CD4-positive, alpha-beta memory T cell (primary cell): ENCODE data around the gene SLC22A23. TPM values are rescaled to one million over a fixed set of nuclear protein-coding genes. Genes with fewer than 3 reads are reported as not detected.
A peak's percentile ranks its signal among the peaks of the same experiment; 100 is the strongest.

Experiments
- CTCF ChIA-PET: fragments of 350-600 bp; sonication (Branson Sonifier 250); formaldehyde crosslinking; loops from one replicate; lab custom pipeline; 2021; ENCODE audit warnings: inconsistent platforms; ENCODE audit not compliant: partially characterized antibody; lab: Charles Lee
- POLR2A ChIA-PET: fragments of 350-600 bp; sonication (Branson Sonifier 250); formaldehyde crosslinking; loops from one replicate; lab custom pipeline; 2021; ENCODE audit not compliant: partially characterized antibody; lab: Charles Lee
- DNase-seq, 5 donors: peaks; one replicate each; pipeline versions ENCODE4 v3.0.0 to v3.0.0-alpha.2; 2020 to 2022; ENCODE audit warnings: mixed read lengths in 1 of 5
- H3K27ac ChIP-seq: one replicate; pipeline ENCODE4 v1.7.0; 2013; ENCODE audit warnings: low read depth, low read length
- H3K27me3 ChIP-seq: 2 replicates; pipeline ENCODE4 v1.7.0; 2013; ENCODE audit warnings: mild to moderate bottlenecking, low read length, moderate library complexity; ENCODE audit not compliant: insufficient read depth
- H3K36me3 ChIP-seq: 2 replicates; pipeline ENCODE4 v1.7.0; 2013; ENCODE audit warnings: mild to moderate bottlenecking, low read length, moderate library complexity; ENCODE audit not compliant: insufficient read depth
- H3K4me1 ChIP-seq: 2 replicates; pipeline ENCODE4 v1.7.0; 2013; ENCODE audit warnings: mild to moderate bottlenecking, low read length, moderate library complexity; ENCODE audit not compliant: insufficient read depth
- H3K4me3 ChIP-seq, 2 donors: one replicate each; pipeline ENCODE4 v1.7.0; 2013; ENCODE audit warnings: low read length in 2 of 2, mild to moderate bottlenecking in 1 of 2
- H3K9me3 ChIP-seq, 2 donors: one replicate each; pipeline ENCODE4 v1.7.0; 2013; ENCODE audit warnings: low read length in 2 of 2, control low read depth in 1 of 2; ENCODE audit not compliant: control insufficient read depth in 1 of 2
- H3K27ac Mint-ChIP-seq, 7 donors: one replicate each; pipeline ENCODE4 v1.8.0; 2020 to 2021; ENCODE audit warnings: mixed read lengths in 7 of 7, mild to moderate bottlenecking in 6 of 7, inconsistent platforms in 3 of 7, moderate library complexity in 3 of 7
- H3K27me3 Mint-ChIP-seq, 2 donors: one replicate each; pipeline ENCODE4 v1.8.0; 2020 to 2021; ENCODE audit warnings: mixed read lengths in 2 of 2
- H3K36me3 Mint-ChIP-seq, 2 donors: one replicate each; pipeline ENCODE4 v1.8.0; 2020 to 2021; ENCODE audit warnings: mixed read lengths in 2 of 2, inconsistent platforms in 1 of 2, mild to moderate bottlenecking in 1 of 2
- H3K4me1 Mint-ChIP-seq, 4 donors: one replicate each; pipeline ENCODE4 v1.8.0; 2020 to 2021; ENCODE audit warnings: mixed read lengths in 4 of 4, mild to moderate bottlenecking in 1 of 4
- H3K4me3 Mint-ChIP-seq, 8 donors: one replicate each; pipeline ENCODE4 v1.8.0; 2020 to 2021; ENCODE audit warnings: mixed read lengths in 8 of 8, mild to moderate bottlenecking in 7 of 8, moderate library complexity in 6 of 8, inconsistent platforms in 3 of 8
- H3K9me3 Mint-ChIP-seq, 8 donors: one replicate each; pipeline ENCODE4 v1.8.0; 2020 to 2021; ENCODE audit warnings: mixed read lengths in 8 of 8, mild to moderate bottlenecking in 5 of 8, inconsistent platforms in 3 of 8, moderate library complexity in 1 of 8
- intact Hi-C: fragments of 100-400 bp; cut with micrococcal nuclease; formaldehyde crosslinking; loops from one replicate; pipeline ENCODE4 v1.15.1; 2023
- polyA plus RNA-seq, 2 donors: library from polyadenylated mRNA; unstranded; fragments of 300-500 nt; fragmentation: Illumina TruSeq; gene quantifications; one replicate each; pipeline ENCODE4 v1.2.3, GENCODE V29; 2021
- total RNA-seq, 2 experiments: library from RNA; stranded (reverse); gene quantifications; one replicate each; pipeline ENCODE4 v1.2.3, GENCODE V29; 2021

The SLC22A23 gene
- total and polyA plus RNA-seq, 4 experiments from 2014 or later = 0.32 to 12.5 (median 5.7) TPM

DNA sequence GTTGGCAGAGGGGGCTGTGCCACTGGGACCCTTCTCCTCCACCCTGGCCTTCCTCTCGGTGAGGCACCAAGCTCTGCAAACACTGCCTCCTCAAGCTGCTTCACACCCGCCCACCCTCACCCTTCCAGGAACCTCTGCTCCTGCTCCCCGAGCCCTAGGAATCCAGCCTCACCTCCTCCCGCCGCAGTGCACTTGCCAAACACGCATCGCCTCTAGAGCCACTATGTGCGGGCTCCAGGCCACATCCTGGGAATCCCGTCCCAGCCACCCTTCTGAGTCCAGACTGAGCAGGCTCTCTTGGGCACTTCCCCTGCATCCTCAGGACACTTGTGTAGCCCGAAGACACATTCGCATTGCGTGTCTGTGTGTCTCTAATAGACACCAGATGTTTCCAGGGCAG is 179.6 kb downstream of the SLC22A23 start:
- Histone ChIP-seq H3K4me3 (no peak overlapping the region), H3K27me3 (no peaks in the 10 kb centered on the region), H3K36me3 (peaks cover 2% of the 10 kb centered on the region), H3K4me1 (peaks cover 3% of the 10 kb centered on the region), H3K9me3 (no peaks in the 10 kb centered on the region), H3K27ac (no peak overlapping the region)
- Mint-ChIP-seq H3K9me3 (no peaks in the 10 kb centered on the region), H3K4me3 (no peak overlapping the region), H3K27me3 (no peaks in the 10 kb centered on the region), H3K4me1 (peaks cover 6 to 24% (median 10%) of the 10 kb centered on the region in 4 donors), H3K27ac (peak overlapping the region in 4 of 7 donors; percentile 9 to 83 (median 26)), H3K36me3 (peaks cover 0 to 18% of the 10 kb centered on the region in 2 donors)
- DNase-seq = no peak
- ChIA-PET POLR2A (no interaction called here), CTCF (interaction anchor here (16.9 kb wide), 1 partner anchor 454 kb away, joined by 242 read pairs; no protein-coding TSS in a partner anchor)
- intact Hi-C loops = loop anchor here (5.0 kb wide), 1 partner anchor 80 kb away; no protein-coding TSS in a partner anchor

- no peak overlapping the region for H3K27ac ChIP-seq
- H3K9me3 ChIP-seq = no peaks in the 10 kb centered on the region
- ChIA-PET POLR2A (no interaction called here), CTCF (interaction anchor here (0.8 to 16.9 kb wide), 2 partner anchors 25 to 455 kb away, joined by 3 to 242 read pairs; no protein-coding TSS in a partner anchor)
- H3K27me3 ChIP-seq = no peaks in the 10 kb centered on the region
- intact Hi-C loops = loop anchor here (5.0 kb wide), 1 partner anchor 81 kb away; no protein-coding TSS in a partner anchor
- no peaks in the 10 kb centered on the region for H3K9me3 Mint-ChIP-seq
- no peak overlapping the region for H3K4me3 ChIP-seq
- H3K36me3 Mint-ChIP-seq = peaks cover 6 to 25% of the 10 kb centered on the region in 2 donors
- DNase-seq = no peak
- peaks cover 8% of the 10 kb centered on the region for H3K36me3 ChIP-seq
- no peak overlapping the region for H3K4me3 Mint-ChIP-seq
- peaks cover 6 to 29% (median 10%) of the 10 kb centered on the region in 4 donors for H3K4me1 Mint-ChIP-seq
- H3K27ac Mint-ChIP-seq = peak overlapping the region in 5 of 7 donors; percentile 30 to 89 (median 37)
- no peaks in the 10 kb centered on the region for H3K27me3 Mint-ChIP-seq
- peaks cover 3% of the 10 kb centered on the region for H3K4me1 ChIP-seq
Observed at GRCh38 chr6:3276174-3277167, 180.4 kb downstream of the SLC22A23 start.

- ChIA-PET CTCF (interaction anchor here (1.4 to 16.9 kb wide), 3 partner anchors 9 to 457 kb away, joined by 5 to 242 read pairs (median 6); no protein-coding TSS in a partner anchor), POLR2A (interaction anchor here (1.6 kb wide), 1 partner anchor 14 kb away, joined by 3 read pairs; no protein-coding TSS in a partner anchor)
- Histone ChIP-seq H3K4me1 (no peaks in the 10 kb centered on the region), H3K4me3 (no peak overlapping the region), H3K36me3 (peaks cover 32% of the 10 kb centered on the region), H3K27ac (no peak overlapping the region), H3K27me3 (no peaks in the 10 kb centered on the region), H3K9me3 (no peaks in the 10 kb centered on the region)
- Mint-ChIP-seq H3K4me1 (peaks cover 16 to 39% (median 19%) of the 10 kb centered on the region in 4 donors), H3K36me3 (peaks cover 20 to 43% of the 10 kb centered on the region in 2 donors), H3K4me3 (peak overlapping the region in 1 of 8 donors; percentile 20), H3K27ac (peak overlapping the region in 4 of 7 donors; percentile 29 to 82 (median 58)), H3K9me3 (no peaks in the 10 kb centered on the region), H3K27me3 (no peaks in the 10 kb centered on the region)
- no peak for DNase-seq
- intact Hi-C loops = no loop called here
Observed at GRCh38 chr6:3273707-3274521, 182.9 kb downstream of the SLC22A23 start.

DNA sequence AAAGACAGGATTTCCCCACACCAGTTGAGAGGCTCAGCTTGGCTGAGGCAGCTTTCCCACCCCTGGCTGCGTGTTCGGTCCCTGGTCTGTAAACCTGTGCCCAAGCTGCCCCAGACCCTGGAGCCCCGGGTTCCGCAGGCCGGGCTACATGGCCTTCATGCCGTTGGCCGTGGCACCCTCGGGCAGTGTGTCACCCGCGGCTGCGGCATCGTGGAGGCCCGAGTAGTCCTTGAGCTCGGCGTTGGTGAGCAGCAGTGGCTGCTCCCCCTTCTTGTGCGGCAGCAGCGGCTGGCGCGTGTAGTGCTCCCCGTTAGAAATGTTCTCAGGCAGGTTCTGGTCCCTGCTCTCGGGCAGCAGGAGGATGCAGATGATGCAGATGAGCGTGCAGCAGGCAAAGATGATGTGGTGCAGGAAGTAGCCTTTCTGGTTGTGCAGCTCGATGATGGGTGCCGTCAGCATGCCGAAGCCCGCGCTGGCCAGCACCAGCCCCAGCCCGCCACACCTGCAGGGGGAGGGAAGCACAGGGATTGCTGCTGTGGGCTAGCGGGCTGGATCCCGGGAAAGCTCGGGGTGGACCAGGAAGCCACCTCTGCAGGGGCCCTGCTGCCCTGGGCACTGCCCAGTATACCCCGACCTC is 183.8 kb downstream of the SLC22A23 start:
- Mint-ChIP-seq H3K36me3 (peaks cover 20 to 51% of the 10 kb centered on the region in 2 donors), H3K4me1 (peaks cover 19 to 46% (median 23%) of the 10 kb centered on the region in 4 donors), H3K4me3 (no peak overlapping the region), H3K27me3 (no peaks in the 10 kb centered on the region), H3K27ac (no peak overlapping the region), H3K9me3 (no peaks in the 10 kb centered on the region)
- POLR2A ChIA-PET = no interaction called here
- intact Hi-C loops = no loop called here
- CTCF ChIA-PET = interaction anchor here (1.0 to 16.9 kb wide), 4 partner anchors 10 to 704 kb away, joined by 3 to 242 read pairs (median 6); no protein-coding TSS in a partner anchor
- Histone ChIP-seq H3K9me3 (no peaks in the 10 kb centered on the region), H3K27ac (no peak overlapping the region), H3K36me3 (peaks cover 33% of the 10 kb centered on the region), H3K27me3 (no peaks in the 10 kb centered on the region), H3K4me3 (no peak overlapping the region), H3K4me1 (no peaks in the 10 kb centered on the region)
- no peak for DNase-seq

DNA sequence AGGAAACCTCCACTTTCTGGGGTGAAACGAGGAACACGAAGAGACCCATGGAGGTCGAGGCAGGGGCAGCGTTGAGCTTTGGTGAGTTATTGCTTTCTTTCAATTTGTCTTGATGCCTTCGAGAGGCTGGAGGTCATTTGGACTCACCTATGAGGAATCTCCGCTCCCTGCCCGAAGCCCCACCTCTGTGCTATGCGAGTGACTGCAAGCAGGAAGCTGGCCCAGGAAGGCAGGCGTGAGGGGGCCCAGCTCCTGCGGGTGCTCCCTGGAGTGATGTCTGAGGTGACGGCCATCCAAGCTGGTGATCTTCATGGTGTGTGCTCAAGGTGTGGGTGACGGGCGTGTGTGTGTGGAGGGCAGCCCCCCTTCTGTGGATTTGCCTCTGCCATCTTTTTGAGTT is 185.1 kb downstream of the SLC22A23 start:
- Mint-ChIP-seq H3K4me1 (peaks cover 23 to 55% (median 29%) of the 10 kb centered on the region in 4 donors), H3K27ac (peak overlapping the region in 1 of 7 donors; percentile 36), H3K4me3 (no peak overlapping the region), H3K36me3 (peaks cover 20 to 56% of the 10 kb centered on the region in 2 donors), H3K9me3 (no peaks in the 10 kb centered on the region), H3K27me3 (no peaks in the 10 kb centered on the region)
- Histone ChIP-seq H3K4me3 (no peak overlapping the region), H3K4me1 (no peaks in the 10 kb centered on the region), H3K27ac (no peak overlapping the region), H3K36me3 (peaks cover 33% of the 10 kb centered on the region), H3K9me3 (no peaks in the 10 kb centered on the region), H3K27me3 (no peaks in the 10 kb centered on the region)
- no peak for DNase-seq
- ChIA-PET CTCF (interaction anchor here (0.9 to 16.9 kb wide), 4 partner anchors 9 to 460 kb away, joined by 3 to 242 read pairs (median 4); no protein-coding TSS in a partner anchor), POLR2A (no interaction called here)
- intact Hi-C loops = no loop called here

- ChIA-PET CTCF (interaction anchor here (0.8 to 16.9 kb wide), 2 partner anchors 10 to 461 kb away, joined by 4 to 242 read pairs; no protein-coding TSS in a partner anchor), POLR2A (no interaction called here)
- Mint-ChIP-seq H3K27ac (no peak overlapping the region), H3K4me3 (no peak overlapping the region), H3K27me3 (no peaks in the 10 kb centered on the region), H3K9me3 (no peaks in the 10 kb centered on the region), H3K4me1 (peaks cover 23 to 55% (median 32%) of the 10 kb centered on the region in 4 donors), H3K36me3 (peaks cover 20 to 61% of the 10 kb centered on the region in 2 donors)
- no peaks in the 10 kb centered on the region for H3K27me3 ChIP-seq
- no peaks in the 10 kb centered on the region for H3K9me3 ChIP-seq
- H3K4me1 ChIP-seq = no peaks in the 10 kb centered on the region
- DNase-seq = no peak
- H3K4me3 ChIP-seq = no peak overlapping the region
- no peak overlapping the region for H3K27ac ChIP-seq
- intact Hi-C loops = no loop called here
- peaks cover 33% of the 10 kb centered on the region for H3K36me3 ChIP-seq
Observed at GRCh38 chr6:3270258-3270657, 186.6 kb downstream of the SLC22A23 start.
